NOMO-1 treated with dmso at 0.1 percent for 144 hours (cell line): Measurements from ENCODE around the gene SLC5A2.
"Not testable (repeated sequence)": the region's sequence is repeated elsewhere in the genome, so short reads cannot be mapped to it uniquely, and the experiment has no call there.

Experiments used
- DNase-seq: peaks from one replicate; lab custom pipeline; 2025; ENCODE audit not compliant: unreplicated experiment; lab: John Stamatoyannopoulos, UW

The SLC5A2 gene

GRCh38 chr16:31491778-31492418 lies 9.0 kb downstream of the SLC5A2 start:
- DNase-seq: no peak

- DNase-seq: no peak
Measured at GRCh38 chr16:31493506-31494125, 10.7 kb downstream of the SLC5A2 start.

GRCh38 chr16:31496670-31497069 lies 13.7 kb downstream of the SLC5A2 start:
- no peak for DNase-seq

- DNase-seq: no peak
Measured at GRCh38 chr16:31498493-31498892, 15.6 kb downstream of the SLC5A2 start.

- DNase-seq: no peak
Measured at GRCh38 chr16:31499928-31500327, 17.0 kb downstream of the SLC5A2 start.

- DNase-seq: no peak
Measured at GRCh38 chr16:31501226-31501965, 18.5 kb downstream of the SLC5A2 start.

GRCh38 chr16:31501966-31502348 lies 19.0 kb downstream of the SLC5A2 start:
- no peak for DNase-seq

GRCh38 chr16:31502981-31503380 lies 20.1 kb downstream of the SLC5A2 start:
- no peak for DNase-seq

- not testable (repeated sequence) for DNase-seq
Measured at GRCh38 chr16:31503555-31503954, 20.6 kb downstream of the SLC5A2 start.

- no peak for DNase-seq
Measured at GRCh38 chr16:31504159-31504558, 21.2 kb downstream of the SLC5A2 start.

GRCh38 chr16:31505483-31505882 lies 22.6 kb downstream of the SLC5A2 start:
- DNase-seq: no peak

GRCh38 chr16:31507617-31507928 lies 24.6 kb downstream of the SLC5A2 start:
- no peak for DNase-seq

- peak; percentile 81 for DNase-seq
Measured at GRCh38 chr16:31507929-31508705, 25.2 kb downstream of the SLC5A2 start, which contains the start of gene RUSF1. RUSF1 (minus strand) TSS chr16:31508391; CDS start chr16:31508373, 18 bp downstream.

- DNase-seq: no peak
Measured at GRCh38 chr16:31508706-31509195, 25.8 kb downstream of the SLC5A2 start.

- DNase-seq: no peak
Measured at GRCh38 chr16:31513126-31513525, 30.2 kb downstream of the SLC5A2 start.

GRCh38 chr16:31513884-31514283 lies 31.0 kb downstream of the SLC5A2 start:
- no peak for DNase-seq

- no peak for DNase-seq
Measured at GRCh38 chr16:31517800-31518402, 35.0 kb downstream of the SLC5A2 start.

- no peak for DNase-seq
Measured at GRCh38 chr16:31519759-31520431, 37.0 kb downstream of the SLC5A2 start.

- no peak for DNase-seq
Measured at GRCh38 chr16:31521368-31521767, 38.4 kb downstream of the SLC5A2 start.

- DNase-seq: no peak
Measured at GRCh38 chr16:31522071-31522470, 39.1 kb downstream of the SLC5A2 start.
